Measurements from ENCODE around the gene FAM20C. TPM values are rescaled to one million over a fixed set of nuclear protein-coding genes. Genes with fewer than 3 reads are reported as not detected.
"Not testable (repeated sequence)": the region's sequence is repeated elsewhere in the genome, so short reads cannot be mapped to it uniquely, and the experiment has no call there.

The FAM20C gene
- polyA plus RNA-seq, 1 donor = 32.0 TPM

GRCh38 chr7:256981-257646 lies 64.7 kb downstream of the FAM20C start:
- DNase-seq (ENCODE audit: low read depth) = no peak

- no peak for DNase-seq (ENCODE audit: low read depth)
Measured at GRCh38 chr7:257647-257992, 65.2 kb downstream of the FAM20C start.

DNA sequence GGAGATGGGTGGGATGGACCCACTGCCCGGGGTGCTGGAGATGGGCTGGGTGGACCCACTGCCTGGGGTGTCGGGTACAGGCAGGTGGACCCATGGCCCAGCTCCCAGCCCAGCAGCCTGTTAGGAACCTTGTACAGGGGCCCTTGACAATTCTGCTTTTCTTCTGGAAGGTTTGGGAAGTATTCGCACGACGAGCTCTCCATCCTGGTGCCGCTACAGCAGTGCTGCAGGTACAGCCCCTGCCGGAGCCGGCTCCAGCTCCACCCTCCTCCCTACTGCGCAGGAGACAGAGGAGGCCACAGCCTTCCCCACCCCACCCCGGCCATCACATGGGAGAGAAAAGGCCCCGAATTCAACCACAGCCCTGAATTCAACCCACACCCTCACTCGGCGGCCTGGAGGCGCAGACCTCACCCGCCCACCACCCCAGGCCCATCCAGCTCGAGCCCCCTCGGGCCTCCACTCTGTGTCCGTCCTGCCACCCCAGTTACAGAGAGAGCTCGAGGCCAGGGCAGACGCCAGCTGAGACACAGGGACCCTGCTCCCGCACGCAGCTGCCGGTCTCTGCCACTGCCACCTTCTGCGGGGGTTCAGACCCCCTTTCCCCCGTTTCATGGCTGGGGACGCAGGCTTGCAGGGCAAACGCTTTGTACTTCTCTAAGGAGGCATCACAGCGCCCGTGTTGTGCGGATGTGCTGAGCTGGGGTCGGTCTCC lies 66.3 kb downstream of the FAM20C start:
- DNase-seq (ENCODE audit: low read depth) = no peak

DNA sequence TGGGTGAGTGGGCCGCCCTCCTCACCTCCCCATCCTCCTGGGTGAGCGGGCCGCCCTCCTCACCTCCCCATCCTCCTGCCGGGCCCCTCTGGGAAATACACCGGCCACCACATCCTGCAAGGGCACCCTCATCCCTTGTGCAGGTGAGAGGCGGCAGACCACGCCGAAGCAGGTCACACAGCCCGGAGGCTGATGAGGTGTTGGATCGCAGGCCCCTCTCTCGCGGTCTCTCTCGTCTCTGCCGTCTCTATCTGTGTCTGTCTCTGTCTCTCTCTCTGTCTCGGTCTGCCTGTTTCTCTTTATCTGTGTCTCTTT lies 66.8 kb downstream of the FAM20C start:
- DNase-seq (ENCODE audit: low read depth) = no peak

GRCh38 chr7:259751-260405 lies 67.5 kb downstream of the FAM20C start:
- DNase-seq (ENCODE audit: low read depth) = no peak

DNA sequence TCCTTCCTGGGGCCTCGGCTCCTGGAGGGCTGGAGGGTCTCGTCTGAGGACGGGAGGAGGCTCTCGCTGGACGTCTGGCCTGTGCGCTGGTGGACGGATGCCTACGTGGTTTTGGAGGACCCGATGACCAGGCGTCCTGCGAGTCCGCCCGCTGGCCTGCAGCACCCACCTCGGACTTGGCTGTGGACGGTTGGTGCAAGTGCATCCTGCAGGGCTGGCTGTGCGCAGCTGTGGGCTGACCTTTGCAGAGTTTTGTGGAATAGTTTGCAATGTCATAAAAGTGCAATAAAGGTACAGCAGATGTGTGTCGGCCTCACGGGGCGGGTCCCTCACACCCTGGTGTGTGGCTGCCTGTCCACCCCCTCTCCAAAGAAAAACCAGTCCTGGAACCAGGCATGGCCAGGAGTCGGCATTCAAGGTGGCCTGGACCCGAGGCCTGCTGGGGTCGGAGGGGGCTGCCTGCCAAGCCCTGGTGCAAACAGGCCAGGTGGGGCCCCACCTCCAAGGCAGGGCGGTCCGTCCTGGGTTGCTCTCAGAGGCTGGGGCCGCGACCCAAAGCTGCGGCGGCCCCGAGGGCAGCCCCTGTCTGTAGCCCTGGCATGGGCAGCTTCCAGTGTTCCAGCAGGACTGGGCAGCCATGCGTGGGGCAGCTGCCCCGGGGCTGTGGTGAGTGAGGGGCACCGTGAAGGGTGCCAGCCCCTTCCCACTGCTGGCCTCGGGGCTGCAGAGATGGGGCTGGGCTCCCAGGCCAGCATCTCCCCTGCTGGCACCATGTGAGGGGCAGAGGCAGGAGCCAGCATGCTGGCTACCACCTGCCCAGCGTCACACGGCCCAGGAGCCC lies 68.3 kb downstream of the FAM20C start:
- DNase-seq (ENCODE audit: low read depth) = no peak

DNA sequence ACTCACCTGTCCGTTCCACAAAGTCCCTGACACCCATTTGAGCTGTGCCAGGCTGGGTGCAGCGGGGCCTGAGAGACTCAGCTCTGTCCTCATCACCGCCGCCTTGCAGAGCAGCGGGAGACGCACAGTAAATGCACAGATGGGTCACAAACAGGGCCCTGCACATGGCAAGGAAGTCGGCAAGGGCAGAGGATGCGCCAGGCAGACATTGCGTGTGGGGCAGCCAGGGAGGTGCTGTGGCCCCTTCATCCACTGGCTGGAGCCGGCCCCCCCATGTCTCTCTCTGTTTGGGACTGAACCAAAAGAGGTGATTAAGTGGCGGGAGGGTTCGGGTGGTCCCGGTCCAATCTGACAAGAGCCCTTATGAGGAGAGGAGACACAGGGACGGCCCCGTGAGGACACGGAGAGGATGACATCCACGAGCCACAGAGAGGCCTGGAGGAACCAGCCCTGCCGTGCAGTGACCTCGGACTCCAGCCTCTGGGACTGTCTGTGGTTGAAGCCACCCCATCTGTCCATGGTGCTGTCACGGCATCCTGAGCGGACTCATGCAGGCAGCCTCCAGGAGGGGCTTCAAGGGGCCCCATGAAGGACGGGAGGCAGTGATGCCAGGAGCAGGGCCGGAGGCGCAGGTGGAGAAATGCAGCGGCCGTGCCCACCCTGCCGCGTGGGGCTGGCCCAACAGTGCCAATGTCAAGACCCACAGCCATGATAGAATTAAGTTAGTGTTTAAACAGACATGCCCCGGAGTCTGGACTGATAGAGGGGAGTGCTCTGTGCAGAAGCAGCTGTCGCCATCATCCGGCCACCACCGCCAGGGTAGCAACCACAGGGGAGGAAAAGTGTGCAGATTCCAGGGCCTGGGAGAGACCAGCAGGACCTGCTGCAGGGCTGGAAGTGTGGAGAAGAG lies 69.2 kb downstream of the FAM20C start:
- DNase-seq (ENCODE audit: low read depth) = no peak

GRCh38 chr7:262251-262572 lies 69.8 kb downstream of the FAM20C start:
- no peak for DNase-seq (ENCODE audit: low read depth)

DNA sequence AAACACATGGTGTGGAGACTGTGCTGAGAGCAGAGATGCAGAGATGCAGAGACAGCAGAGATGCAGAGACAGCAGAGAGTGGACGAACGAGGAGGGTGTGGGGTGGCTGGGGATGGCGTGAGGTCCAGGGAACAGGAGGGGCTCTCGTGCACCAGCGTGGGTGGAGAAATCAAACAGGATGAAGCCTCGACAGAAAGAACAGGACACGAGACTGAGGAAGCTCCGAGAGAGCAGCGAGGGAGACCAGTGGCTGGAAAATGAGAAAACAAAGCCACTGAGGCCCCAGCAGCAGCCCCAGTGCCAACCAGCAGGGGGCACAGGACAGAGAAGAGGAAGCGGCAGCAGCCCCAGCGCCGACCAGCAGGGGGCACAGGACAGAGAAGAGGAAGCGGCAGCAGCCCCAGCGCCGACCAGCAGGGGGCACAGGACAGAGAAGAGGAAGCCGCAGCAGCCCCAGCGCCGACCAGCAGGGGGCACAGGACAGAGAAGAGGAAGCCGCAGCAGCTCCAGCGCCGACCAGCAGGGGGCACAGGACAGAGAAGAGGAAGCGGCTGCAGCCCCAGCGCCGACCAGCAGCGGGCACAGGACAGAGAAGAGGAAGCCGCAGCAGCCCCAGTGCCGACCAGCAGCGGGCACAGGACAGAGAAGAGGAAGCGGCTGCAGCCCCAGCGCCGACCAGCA lies 70.4 kb downstream of the FAM20C start:
- not testable (repeated sequence) for DNase-seq (ENCODE audit: low read depth)

DNA sequence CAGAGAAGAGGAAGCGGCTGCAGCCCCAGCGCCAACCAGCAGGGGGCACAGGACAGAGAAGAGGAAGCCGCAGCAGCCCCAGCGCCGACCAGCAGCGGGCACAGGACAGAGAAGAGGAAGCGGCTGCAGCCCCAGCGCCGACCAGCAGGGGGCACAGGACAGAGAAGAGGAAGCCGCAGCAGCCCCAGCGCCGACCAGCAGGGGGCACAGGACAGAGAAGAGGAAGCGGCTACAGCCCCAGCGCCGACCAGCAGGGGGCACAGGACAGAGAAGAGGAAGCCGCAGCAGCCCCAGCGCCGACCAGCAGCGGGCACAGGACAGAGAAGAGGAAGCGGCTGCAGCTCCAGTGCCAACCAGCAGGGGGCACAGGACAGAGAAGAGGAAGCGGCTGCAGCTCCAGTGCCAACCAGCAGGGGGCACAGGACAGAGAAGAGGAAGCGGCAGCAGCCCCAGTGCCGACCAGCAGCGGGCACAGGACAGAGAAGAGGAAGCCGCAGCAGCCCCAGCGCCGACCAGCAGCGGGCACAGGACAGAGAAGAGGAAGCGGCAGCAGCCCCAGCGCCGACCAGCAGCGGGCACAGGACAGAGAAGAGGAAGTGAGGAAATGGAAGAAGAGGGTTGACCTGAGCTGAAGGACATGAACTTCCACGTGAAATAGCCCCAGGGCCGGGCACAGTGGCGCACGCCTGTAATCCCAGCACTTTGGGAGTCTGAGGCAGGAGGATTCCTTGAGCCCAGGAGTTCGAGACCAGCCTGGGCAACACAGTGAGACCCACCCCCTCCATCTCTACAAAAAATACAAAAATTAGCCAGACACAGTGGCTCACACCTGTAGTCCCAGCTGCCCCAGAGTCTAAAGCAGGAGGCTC lies 71.3 kb downstream of the FAM20C start:
- DNase-seq (ENCODE audit: low read depth) = not testable (repeated sequence)

DNA sequence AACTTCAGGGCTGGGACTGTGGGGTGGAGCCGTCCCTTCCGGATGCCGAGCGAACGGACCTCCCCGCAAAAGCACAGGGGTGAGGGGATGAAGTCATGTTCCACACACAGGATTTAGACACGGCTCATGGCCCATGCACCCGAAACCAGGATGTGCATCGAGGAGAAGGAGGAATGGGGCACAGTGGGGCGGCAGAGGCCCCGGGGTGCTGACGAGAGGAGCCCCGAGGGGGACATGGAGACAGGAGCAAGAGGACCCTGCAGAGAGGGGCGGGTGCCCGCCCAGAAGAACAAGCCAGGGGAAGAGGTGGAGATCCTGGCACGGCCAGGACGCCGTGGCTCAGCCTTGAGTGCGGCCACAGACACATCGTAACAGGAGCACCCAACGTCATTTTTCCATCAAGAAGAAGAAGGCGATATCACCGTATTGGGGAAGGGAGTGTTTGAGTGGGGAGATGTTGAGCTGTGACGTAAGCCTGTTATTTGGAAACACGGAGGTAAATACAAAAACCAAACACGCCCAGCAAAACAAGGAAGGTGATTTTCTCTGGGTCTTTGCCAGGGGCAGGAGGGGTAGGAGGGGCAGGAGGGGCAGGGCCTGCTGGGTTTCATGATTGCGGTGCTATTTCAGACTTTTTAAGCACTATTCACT lies 72.3 kb downstream of the FAM20C start:
- DNase-seq (ENCODE audit: low read depth) = no peak

DNA sequence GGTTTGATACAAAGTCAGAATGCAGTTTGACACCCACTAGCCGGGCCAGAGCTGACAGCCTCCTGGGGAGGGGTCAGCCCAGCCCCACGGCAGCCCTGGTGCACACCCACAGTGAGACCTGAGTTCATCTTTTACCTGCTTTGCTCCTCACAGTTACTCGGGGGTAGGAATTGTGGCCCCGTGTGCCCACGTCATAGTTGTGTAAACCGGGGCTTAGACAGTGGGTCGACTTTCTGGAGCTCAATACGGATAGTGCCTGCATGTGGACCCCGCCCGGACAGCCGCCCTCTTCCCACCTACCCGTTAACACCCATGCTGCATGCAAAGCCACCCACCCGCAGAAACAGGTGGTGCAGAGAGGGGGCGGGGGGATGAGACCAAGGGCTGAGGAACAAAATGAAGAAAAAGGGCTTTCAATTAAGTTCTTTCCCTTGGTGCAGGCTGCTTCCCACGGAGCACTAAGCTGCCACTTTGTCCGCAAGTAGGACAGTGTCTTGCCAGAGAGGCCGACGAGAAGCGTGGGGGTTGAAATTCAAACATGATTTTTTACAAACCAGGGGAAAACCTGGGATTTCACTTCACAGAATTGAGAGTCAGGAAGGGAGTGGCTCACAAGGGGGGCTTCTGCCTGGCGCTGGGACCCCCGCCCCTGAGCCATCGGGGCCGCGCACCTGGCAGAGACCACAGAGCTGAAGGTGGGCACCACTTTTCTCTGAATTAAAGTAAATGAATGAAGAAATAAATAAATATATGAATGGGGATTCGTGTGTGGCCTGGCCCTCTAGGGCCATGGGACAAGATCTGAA lies 73.0 kb downstream of the FAM20C start:
- no peak for DNase-seq (ENCODE audit: low read depth)

DNA sequence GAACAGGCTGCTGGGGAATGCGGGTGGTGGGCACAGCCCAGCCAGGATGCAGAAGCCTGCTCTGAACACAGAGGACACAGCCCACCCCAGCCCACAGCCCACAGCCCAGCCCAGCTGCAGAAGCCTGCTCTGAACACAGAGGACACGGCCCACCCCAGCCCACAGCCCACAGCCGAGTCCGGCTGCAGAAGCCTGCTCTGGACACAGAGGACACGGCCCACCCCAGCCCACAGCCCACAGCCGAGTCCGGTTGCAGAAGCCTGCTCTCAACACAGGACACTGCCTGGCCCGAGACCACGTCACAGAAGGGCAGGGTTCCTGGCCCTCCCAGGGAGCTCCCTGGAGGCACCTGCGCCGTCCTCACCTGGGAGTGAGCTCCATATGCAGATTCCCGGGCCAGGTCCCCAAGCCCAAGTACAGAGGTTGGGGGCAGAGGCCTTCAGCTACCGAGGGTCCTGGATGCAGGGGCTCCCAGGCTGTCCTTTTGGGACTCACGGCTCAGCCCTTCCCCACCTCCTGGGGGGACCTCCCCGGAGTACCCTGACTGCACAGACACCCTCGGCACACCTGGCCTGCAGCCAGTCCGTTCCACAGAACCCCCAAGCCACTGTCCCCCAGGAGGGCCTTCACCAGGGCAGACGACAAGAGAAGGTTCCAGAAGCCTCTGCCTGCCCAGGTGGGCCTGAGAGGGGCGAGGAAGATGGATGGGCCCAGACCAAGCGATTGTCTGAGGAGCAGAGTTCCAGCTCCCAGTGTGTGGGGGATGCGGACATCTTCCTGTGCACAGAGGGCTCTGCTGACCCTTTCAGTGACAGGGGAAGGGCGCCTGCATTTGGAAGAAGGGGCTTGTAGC lies 73.9 kb downstream of the FAM20C start:
- DNase-seq (ENCODE audit: low read depth) = no peak

GRCh38 chr7:266851-267840 lies 74.8 kb downstream of the FAM20C start:
- DNase-seq (ENCODE audit: low read depth) = no peak

DNA sequence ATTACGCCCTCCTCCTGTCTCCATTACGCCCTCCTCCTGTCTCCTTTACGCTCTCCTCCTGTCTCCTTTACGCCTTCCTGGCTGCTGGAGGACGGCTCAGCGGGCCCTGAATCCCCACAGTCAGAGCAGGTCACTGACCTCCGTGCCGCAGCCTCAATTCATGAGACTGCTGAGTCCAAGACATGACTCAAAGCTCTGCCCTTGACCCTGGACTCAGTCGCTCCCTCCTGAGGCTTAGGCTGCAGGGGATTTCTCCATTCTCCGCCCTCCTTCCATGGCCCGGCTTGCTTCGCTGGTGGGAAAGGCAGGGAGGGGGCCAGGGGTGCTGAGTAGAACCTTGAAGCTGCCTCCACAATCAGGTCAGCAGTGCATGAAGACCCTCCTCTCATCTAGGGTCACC lies 76.6 kb downstream of the FAM20C start:
- no peak for DNase-seq (ENCODE audit: low read depth)

DNA sequence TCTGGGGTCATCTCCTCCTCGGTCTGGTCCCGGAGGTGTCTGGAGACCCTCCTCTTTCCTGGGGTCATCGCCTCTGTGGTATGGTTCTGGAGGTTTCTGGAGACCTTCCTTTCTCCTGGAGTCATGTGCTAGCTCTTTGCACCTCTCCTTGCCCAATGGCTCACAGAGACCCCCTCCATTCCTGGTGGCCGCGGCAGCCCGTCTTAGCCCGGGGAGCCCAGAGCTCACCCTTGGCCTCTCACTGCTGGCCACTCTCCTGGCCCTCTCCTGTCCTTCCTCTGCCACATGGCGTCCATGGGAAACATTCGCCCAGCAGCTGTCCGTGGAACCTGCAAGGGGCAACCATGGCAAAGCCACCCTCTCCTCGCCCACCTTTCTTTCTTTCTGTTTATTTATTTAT lies 77.3 kb downstream of the FAM20C start:
- no peak for DNase-seq (ENCODE audit: low read depth)
